ENCODE measurements around the gene EIF1AY.

Gene EIF1AY

GRCh38 chrY:20578206-20578605, 2.6 kb downstream of the EIF1AY start:
- Histone ChIP-seq H3K4me1 (ENCODE audit: insufficient read depth, low read length, poor library complexity, severe bottlenecking) (no peaks in the 10 kb centered on the region), H3K9me2 (replicated peaks; ENCODE audit: low read depth, low read length) (no peaks in the 10 kb centered on the region), H4K20me1 (ENCODE audit: insufficient read depth, low read length, poor library complexity, severe bottlenecking) (no peaks in the 10 kb centered on the region), H3F3A (ENCODE audit: low read depth) (no peaks in the 10 kb centered on the region), H3K4me2 (ENCODE audit: low read depth, low read length, poor library complexity, severe bottlenecking) (no peak overlapping the region), H3K9ac (ENCODE audit: low read depth, low read length, poor library complexity, severe bottlenecking) (no peak overlapping the region), H3K36me3 (ENCODE audit: insufficient read depth, low read length) (no peaks in the 10 kb centered on the region), H3K4me3 (ENCODE audit: low read length, poor library complexity, severe bottlenecking) (no peak overlapping the region), H2AFZ (ENCODE audit: low read length) (no peak overlapping the region), H3K27me3 (ENCODE audit: insufficient read depth, low read length, poor library complexity, severe bottlenecking) (no peaks in the 10 kb centered on the region), H3K79me2 (ENCODE audit: insufficient read depth, low read length) (no peaks in the 10 kb centered on the region), H3K9me3 (ENCODE audit: insufficient read depth, low read depth, low read length) (no peaks in the 10 kb centered on the region)
- TF ChIP-seq, protein P1, sequence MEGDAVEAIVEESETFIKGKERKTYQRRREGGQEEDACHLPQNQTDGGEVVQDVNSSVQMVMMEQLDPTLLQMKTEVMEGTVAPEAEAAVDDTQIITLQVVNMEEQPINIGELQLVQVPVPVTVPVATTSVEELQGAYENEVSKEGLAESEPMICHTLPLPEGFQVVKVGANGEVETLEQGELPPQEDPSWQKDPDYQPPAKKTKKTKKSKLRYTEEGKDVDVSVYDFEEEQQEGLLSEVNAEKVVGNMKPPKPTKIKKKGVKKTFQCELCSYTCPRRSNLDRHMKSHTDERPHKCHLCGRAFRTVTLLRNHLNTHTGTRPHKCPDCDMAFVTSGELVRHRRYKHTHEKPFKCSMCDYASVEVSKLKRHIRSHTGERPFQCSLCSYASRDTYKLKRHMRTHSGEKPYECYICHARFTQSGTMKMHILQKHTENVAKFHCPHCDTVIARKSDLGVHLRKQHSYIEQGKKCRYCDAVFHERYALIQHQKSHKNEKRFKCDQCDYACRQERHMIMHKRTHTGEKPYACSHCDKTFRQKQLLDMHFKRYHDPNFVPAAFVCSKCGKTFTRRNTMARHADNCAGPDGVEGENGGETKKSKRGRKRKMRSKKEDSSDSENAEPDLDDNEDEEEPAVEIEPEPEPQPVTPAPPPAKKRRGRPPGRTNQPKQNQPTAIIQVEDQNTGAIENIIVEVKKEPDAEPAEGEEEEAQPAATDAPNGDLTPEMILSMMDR (conservative IDR thresholded peaks at IDR 0.05; ENCODE audit: low read length) = no peak
- no peak for TF ChIP-seq EZH2phosphoT487 (IDR thresholded peaks at IDR 0.05; ENCODE audit: borderline replicate concordance)

GRCh38 chrY:20581687-20582086, 6.1 kb downstream of the EIF1AY start:
- no peaks in the 10 kb centered on the region for H3K9me2 ChIP-seq (replicated peaks; ENCODE audit: low read depth, low read length)
- H3F3A ChIP-seq (ENCODE audit: low read depth) = no peaks in the 10 kb centered on the region
- no peak overlapping the region for H2AFZ ChIP-seq (ENCODE audit: low read length)
- H3K4me2 ChIP-seq (ENCODE audit: low read depth, low read length, poor library complexity, severe bottlenecking) = no peak overlapping the region
- H3K27me3 ChIP-seq (ENCODE audit: insufficient read depth, low read length, poor library complexity, severe bottlenecking) = no peaks in the 10 kb centered on the region
- H3K4me1 ChIP-seq (ENCODE audit: insufficient read depth, low read length, poor library complexity, severe bottlenecking) = no peaks in the 10 kb centered on the region
- H3K4me3 ChIP-seq (ENCODE audit: low read length, poor library complexity, severe bottlenecking) = no peak overlapping the region
- no peaks in the 10 kb centered on the region for H3K79me2 ChIP-seq (ENCODE audit: insufficient read depth, low read length)
- H4K20me1 ChIP-seq (ENCODE audit: insufficient read depth, low read length, poor library complexity, severe bottlenecking) = no peaks in the 10 kb centered on the region
- no peak overlapping the region for H3K9ac ChIP-seq (ENCODE audit: low read depth, low read length, poor library complexity, severe bottlenecking)
- TF ChIP-seq, protein P1 (conservative IDR thresholded peaks at IDR 0.05; ENCODE audit: low read length) = no peak
- TF ChIP-seq EZH2phosphoT487 (IDR thresholded peaks at IDR 0.05; ENCODE audit: borderline replicate concordance) = no peak
- H3K9me3 ChIP-seq (ENCODE audit: insufficient read depth, low read depth, low read length) = no peaks in the 10 kb centered on the region
- H3K36me3 ChIP-seq (ENCODE audit: insufficient read depth, low read length) = no peaks in the 10 kb centered on the region

DNA sequence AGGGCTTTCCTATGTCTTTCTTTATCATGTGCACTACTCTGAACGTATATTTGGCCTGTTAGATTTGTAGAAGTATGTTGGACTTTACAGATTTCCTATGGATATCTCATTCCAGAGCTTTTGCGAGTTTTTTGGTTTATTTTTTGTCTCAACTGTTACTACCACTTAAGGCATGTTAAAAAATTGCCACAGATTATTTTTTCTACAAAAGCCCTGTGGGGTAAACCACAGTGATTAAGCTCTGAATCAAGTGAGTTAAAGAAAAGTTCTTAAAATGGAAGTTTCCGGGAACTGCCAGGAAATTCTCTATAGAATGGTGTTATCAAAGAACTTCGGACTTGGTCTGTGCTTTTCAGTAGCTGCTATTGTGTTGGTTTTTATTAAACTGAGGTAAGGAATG, 10.6 kb downstream of the EIF1AY start:
- H3K36me3 ChIP-seq (ENCODE audit: insufficient read depth, low read length) = no peaks in the 10 kb centered on the region
- no peak overlapping the region for H3K4me2 ChIP-seq (ENCODE audit: low read depth, low read length, poor library complexity, severe bottlenecking)
- no peaks in the 10 kb centered on the region for H3K79me2 ChIP-seq (ENCODE audit: insufficient read depth, low read length)
- no peaks in the 10 kb centered on the region for H3K4me1 ChIP-seq (ENCODE audit: insufficient read depth, low read length, poor library complexity, severe bottlenecking)
- no peaks in the 10 kb centered on the region for H3K9me2 ChIP-seq (replicated peaks; ENCODE audit: low read depth, low read length)
- no peak overlapping the region for H3K4me3 ChIP-seq (ENCODE audit: low read length, poor library complexity, severe bottlenecking)
- no peak overlapping the region for H3K9ac ChIP-seq (ENCODE audit: low read depth, low read length, poor library complexity, severe bottlenecking)
- H4K20me1 ChIP-seq (ENCODE audit: insufficient read depth, low read length, poor library complexity, severe bottlenecking) = no peaks in the 10 kb centered on the region
- H2AFZ ChIP-seq (ENCODE audit: low read length) = no peak overlapping the region
- no peaks in the 10 kb centered on the region for H3K9me3 ChIP-seq (ENCODE audit: insufficient read depth, low read depth, low read length)
- no peaks in the 10 kb centered on the region for H3K27me3 ChIP-seq (ENCODE audit: insufficient read depth, low read length, poor library complexity, severe bottlenecking)
- no peak for TF ChIP-seq EZH2phosphoT487 (IDR thresholded peaks at IDR 0.05; ENCODE audit: borderline replicate concordance)
- TF ChIP-seq, protein P1 (conservative IDR thresholded peaks at IDR 0.05; ENCODE audit: low read length) = no peak
- H3F3A ChIP-seq (ENCODE audit: low read depth) = no peaks in the 10 kb centered on the region
